ENCODE results near the gene ARHGAP22. TPM values are rescaled to one million over a fixed set of nuclear protein-coding genes. Genes with fewer than 3 reads are reported as not detected.

The ARHGAP22 gene
- total RNA-seq, 2 experiments from 2014 or later: 0.19 to 0.46 TPM

GRCh38 chr10:48613016-48613415 lies 8.1 kb upstream of the ARHGAP22 start:
- DNase-seq (ENCODE audit: low spot score): no peak
- Histone ChIP-seq H3K4me1 (ENCODE audit: insufficient read depth, low read length, poor library complexity, severe bottlenecking) (peaks cover under 1% of the 10 kb centered on the region), H4K20me1 (ENCODE audit: insufficient read depth, low read length) (no peaks in the 10 kb centered on the region), H3K27ac (ENCODE audit: low read depth, low read length, poor library complexity, severe bottlenecking) (no peak overlapping the region), H3K9me3 (ENCODE audit: low read length) (no peaks in the 10 kb centered on the region), H3K9me2 (ENCODE audit: insufficient read depth, low read length) (no peaks in the 10 kb centered on the region), H2AFZ (ENCODE audit: low read length) (no peak overlapping the region), H3K4me3 (ENCODE audit: low read depth, low read length, poor library complexity, severe bottlenecking) (no peak overlapping the region), H3K36me3 (ENCODE audit: insufficient read depth, low read length) (no peaks in the 10 kb centered on the region), H3K4me2 (ENCODE audit: low read length) (no peak overlapping the region), H3K79me2 (ENCODE audit: insufficient read depth, low read depth, low read length) (no peaks in the 10 kb centered on the region)
- CTCF ChIA-PET (ENCODE audit: unreplicated experiment): interaction anchor here (1.5 kb wide), 1 partner anchor 43 kb away, joined by 6 read pairs; no protein-coding TSS in a partner anchor
- no TSS peak for BruUV-seq (replicated peaks)
- TF ChIP-seq CTCF (conservative IDR thresholded peaks at IDR 0.05; ENCODE audit: low read length): no peak
- TF ChIP-seq EZH2phosphoT487 (IDR thresholded peaks at IDR 0.05; ENCODE audit: borderline replicate concordance, low read depth, low read length): no peak
- intact Hi-C loops (cut with micrococcal nuclease; ENCODE audit: unreplicated experiment): no loop called here
- POLR2A ChIA-PET: no interaction called here

GRCh38 chr10:48612236-48612943 lies 7.5 kb upstream of the ARHGAP22 start:
- CTCF ChIA-PET (ENCODE audit: unreplicated experiment): interaction anchor here (1.5 kb wide), 1 partner anchor 44 kb away, joined by 6 read pairs; no protein-coding TSS in a partner anchor
- Histone ChIP-seq H3K9me3 (ENCODE audit: low read length) (no peaks in the 10 kb centered on the region), H3K4me3 (ENCODE audit: low read depth, low read length, poor library complexity, severe bottlenecking) (no peak overlapping the region), H3K79me2 (ENCODE audit: insufficient read depth, low read depth, low read length) (no peaks in the 10 kb centered on the region), H3K4me2 (ENCODE audit: low read length) (no peak overlapping the region), H3K27ac (ENCODE audit: low read depth, low read length, poor library complexity, severe bottlenecking) (no peak overlapping the region), H4K20me1 (ENCODE audit: insufficient read depth, low read length) (no peaks in the 10 kb centered on the region), H3K4me1 (ENCODE audit: insufficient read depth, low read length, poor library complexity, severe bottlenecking) (peaks cover 4% of the 10 kb centered on the region), H3K9me2 (ENCODE audit: insufficient read depth, low read length) (no peaks in the 10 kb centered on the region), H2AFZ (ENCODE audit: low read length) (no peak overlapping the region), H3K36me3 (ENCODE audit: insufficient read depth, low read length) (no peaks in the 10 kb centered on the region)
- TF ChIP-seq EZH2phosphoT487 (IDR thresholded peaks at IDR 0.05; ENCODE audit: borderline replicate concordance, low read depth, low read length) (no peak), CTCF (conservative IDR thresholded peaks at IDR 0.05; ENCODE audit: low read length) (no peak)
- POLR2A ChIA-PET: interaction anchor here (0.7 kb wide), 1 partner anchor 59 kb away, joined by 3 read pairs; no protein-coding TSS in a partner anchor
- intact Hi-C loops (cut with micrococcal nuclease; ENCODE audit: unreplicated experiment): no loop called here
- BruUV-seq (replicated peaks): no TSS peak
- DNase-seq (ENCODE audit: low spot score): no peak

GRCh38 chr10:48611133-48611532 lies 6.3 kb upstream of the ARHGAP22 start:
- POLR2A ChIA-PET: no interaction called here
- Histone ChIP-seq H3K4me2 (ENCODE audit: low read length) (no peak overlapping the region), H3K36me3 (ENCODE audit: insufficient read depth, low read length) (no peaks in the 10 kb centered on the region), H4K20me1 (ENCODE audit: insufficient read depth, low read length) (no peaks in the 10 kb centered on the region), H3K9me2 (ENCODE audit: insufficient read depth, low read length) (no peaks in the 10 kb centered on the region), H3K79me2 (ENCODE audit: insufficient read depth, low read depth, low read length) (no peaks in the 10 kb centered on the region), H2AFZ (ENCODE audit: low read length) (no peak overlapping the region), H3K4me1 (ENCODE audit: insufficient read depth, low read length, poor library complexity, severe bottlenecking) (peaks cover 4% of the 10 kb centered on the region), H3K9me3 (ENCODE audit: low read length) (no peaks in the 10 kb centered on the region), H3K27ac (ENCODE audit: low read depth, low read length, poor library complexity, severe bottlenecking) (no peak overlapping the region), H3K4me3 (ENCODE audit: low read depth, low read length, poor library complexity, severe bottlenecking) (no peak overlapping the region)
- no peak for TF ChIP-seq CTCF (conservative IDR thresholded peaks at IDR 0.05; ENCODE audit: low read length)
- no peak for TF ChIP-seq EZH2phosphoT487 (IDR thresholded peaks at IDR 0.05; ENCODE audit: borderline replicate concordance, low read depth, low read length)
- no peak for DNase-seq (ENCODE audit: low spot score)
- intact Hi-C loops (cut with micrococcal nuclease; ENCODE audit: unreplicated experiment): no loop called here
- no TSS peak for BruUV-seq (replicated peaks)
- CTCF ChIA-PET (ENCODE audit: unreplicated experiment): no interaction called here

Measured in OCI-LY7 (cell line).